Measurements from ENCODE around the gene PRR22.

Gene PRR22

DNA sequence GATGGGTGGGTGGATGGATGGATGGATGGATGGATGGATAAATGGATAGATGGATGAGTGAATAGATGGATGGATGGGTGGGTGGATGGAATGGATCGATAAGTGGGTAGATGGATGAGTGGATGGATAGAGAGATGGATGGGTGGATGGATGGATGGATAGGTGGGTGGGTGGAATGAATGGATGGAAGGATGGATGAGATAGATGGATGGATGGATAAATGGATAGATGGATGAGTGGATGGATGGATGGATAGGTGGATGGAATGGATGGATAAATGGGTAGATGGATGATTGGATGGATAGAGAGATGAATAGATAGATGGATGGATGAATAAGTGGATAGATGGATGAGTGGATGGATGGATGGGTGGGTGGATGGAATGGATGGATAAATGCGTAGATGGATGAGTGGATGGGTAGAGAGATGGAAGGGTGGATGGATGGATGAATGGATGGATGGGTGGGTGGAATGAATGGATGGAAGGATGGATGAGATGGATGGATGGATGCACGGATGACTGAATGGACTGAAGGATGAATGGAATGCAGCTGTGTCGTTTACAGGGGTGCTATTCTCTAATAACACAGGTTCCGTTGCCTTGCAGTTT lies 21.8 kb downstream of the PRR22 start:
- no peaks in the 10 kb centered on the region for H3K4me1 ChIP-seq (ENCODE audit: insufficient read depth, low read length)
- no peaks in the 10 kb centered on the region for H3K9me3 ChIP-seq (ENCODE audit: insufficient read depth, low read length, severe bottlenecking)
- ATAC-seq (ENCODE audit: insufficient read depth, low read depth) = no peak

GRCh38 chr19:5753743-5754142 lies 30.8 kb downstream of the PRR22 start:
- H3K9ac ChIP-seq (ENCODE audit: low read depth, low read length) = no peak overlapping the region
- H3K27me3 ChIP-seq (ENCODE audit: insufficient read depth, low read length, poor library complexity) = no peaks in the 10 kb centered on the region
- no peaks in the 10 kb centered on the region for H3K36me3 ChIP-seq (ENCODE audit: insufficient read depth, low read length)
- H3K27ac ChIP-seq (ENCODE audit: low read length) = no peak overlapping the region
- no peaks in the 10 kb centered on the region for H3K9me3 ChIP-seq (ENCODE audit: insufficient read depth, low read length, severe bottlenecking)
- DNase-seq (no peak), ATAC-seq (ENCODE audit: insufficient read depth, low read depth) (no peak)
- no peaks in the 10 kb centered on the region for H4K20me1 ChIP-seq (ENCODE audit: insufficient read depth, low read length)
- H2AFZ ChIP-seq (ENCODE audit: low read depth, low read length) = no peak overlapping the region
- H3K4me3 ChIP-seq (ENCODE audit: low read depth in 1 of 2, low read length in 2 of 2) = no peak overlapping the region
- H3K79me2 ChIP-seq (ENCODE audit: insufficient read depth, low read length) = no peaks in the 10 kb centered on the region
- TF ChIP-seq CTCF (IDR thresholded peaks at IDR 0.05; ENCODE audit: borderline replicate concordance, extremely low read depth, low read length, poor library complexity, severe bottlenecking) (no peak), EZH2 (IDR thresholded peaks at IDR 0.05; ENCODE audit: borderline replicate concordance, low read depth, low read length, severe bottlenecking) (no peak)
- H3K4me1 ChIP-seq (ENCODE audit: insufficient read depth, low read length) = no peaks in the 10 kb centered on the region
- H3K4me2 ChIP-seq (ENCODE audit: insufficient read depth, low read length) = no peak overlapping the region

More for the DNA sequence above, 21.8 kb downstream of the PRR22 start:
- no peak overlapping the region for H3K4me3 ChIP-seq (ENCODE audit: low read depth in 1 of 2, low read length in 2 of 2)
- DNase-seq = no peak
- TF ChIP-seq CTCF (IDR thresholded peaks at IDR 0.05; ENCODE audit: borderline replicate concordance, extremely low read depth, low read length, poor library complexity, severe bottlenecking) (no peak), EZH2 (IDR thresholded peaks at IDR 0.05; ENCODE audit: borderline replicate concordance, low read depth, low read length, severe bottlenecking) (no peak)
- H3K79me2 ChIP-seq (ENCODE audit: insufficient read depth, low read length) = no peaks in the 10 kb centered on the region
- H3K27ac ChIP-seq (ENCODE audit: low read length) = no peak overlapping the region
- H2AFZ ChIP-seq (ENCODE audit: low read depth, low read length) = no peak overlapping the region
- no peaks in the 10 kb centered on the region for H4K20me1 ChIP-seq (ENCODE audit: insufficient read depth, low read length)
- no peaks in the 10 kb centered on the region for H3K27me3 ChIP-seq (ENCODE audit: insufficient read depth, low read length, poor library complexity)
- no peaks in the 10 kb centered on the region for H3K36me3 ChIP-seq (ENCODE audit: insufficient read depth, low read length)
- H3K9ac ChIP-seq (ENCODE audit: low read depth, low read length) = no peak overlapping the region
- no peak overlapping the region for H3K4me2 ChIP-seq (ENCODE audit: insufficient read depth, low read length)

DNA sequence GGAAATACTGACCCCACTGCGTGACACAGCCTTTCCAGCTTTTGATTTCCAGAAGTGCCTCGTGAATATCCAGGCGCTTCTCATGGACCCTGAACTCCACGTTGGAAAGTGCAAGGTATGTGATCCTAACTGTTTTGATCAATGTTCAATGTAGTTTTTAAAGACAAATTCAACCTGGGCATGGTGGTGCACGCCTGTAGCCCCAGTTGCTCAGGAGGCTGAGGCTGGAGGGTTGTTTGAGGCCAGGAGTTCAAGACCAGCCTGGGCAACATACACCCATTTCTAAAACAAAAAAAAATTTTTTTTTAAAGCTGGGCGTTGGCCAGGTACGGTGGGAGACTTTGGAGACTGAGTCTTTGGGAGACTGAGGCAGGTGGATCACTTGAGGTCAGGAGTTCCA lies 32.8 kb downstream of the PRR22 start:
- H3K27ac ChIP-seq (ENCODE audit: low read length) = no peak overlapping the region
- no peak overlapping the region for H3K4me3 ChIP-seq (ENCODE audit: low read depth in 1 of 2, low read length in 2 of 2)
- no peaks in the 10 kb centered on the region for H3K36me3 ChIP-seq (ENCODE audit: insufficient read depth, low read length)
- TF ChIP-seq EZH2 (IDR thresholded peaks at IDR 0.05; ENCODE audit: borderline replicate concordance, low read depth, low read length, severe bottlenecking) (no peak), CTCF (IDR thresholded peaks at IDR 0.05; ENCODE audit: borderline replicate concordance, extremely low read depth, low read length, poor library complexity, severe bottlenecking) (no peak)
- no peaks in the 10 kb centered on the region for H3K27me3 ChIP-seq (ENCODE audit: insufficient read depth, low read length, poor library complexity)
- no peak for ATAC-seq (ENCODE audit: insufficient read depth, low read depth)
- no peak for DNase-seq
- H3K9me3 ChIP-seq (ENCODE audit: insufficient read depth, low read length, severe bottlenecking) = no peaks in the 10 kb centered on the region
- H3K79me2 ChIP-seq (ENCODE audit: insufficient read depth, low read length) = no peaks in the 10 kb centered on the region
- H4K20me1 ChIP-seq (ENCODE audit: insufficient read depth, low read length) = no peaks in the 10 kb centered on the region
- H3K4me1 ChIP-seq (ENCODE audit: insufficient read depth, low read length) = no peaks in the 10 kb centered on the region
- no peak overlapping the region for H3K9ac ChIP-seq (ENCODE audit: low read depth, low read length)
- H2AFZ ChIP-seq (ENCODE audit: low read depth, low read length) = no peak overlapping the region
- H3K4me2 ChIP-seq (ENCODE audit: insufficient read depth, low read length) = no peak overlapping the region
